Measurements from ENCODE around the gene EPS8L2.
A peak's percentile ranks its signal among the peaks of the same experiment; 100 is the strongest.
"Not testable (repeated sequence)": the region's sequence is repeated elsewhere in the genome, so short reads cannot be mapped to it uniquely, and the experiment has no call there.

Gene EPS8L2

DNA sequence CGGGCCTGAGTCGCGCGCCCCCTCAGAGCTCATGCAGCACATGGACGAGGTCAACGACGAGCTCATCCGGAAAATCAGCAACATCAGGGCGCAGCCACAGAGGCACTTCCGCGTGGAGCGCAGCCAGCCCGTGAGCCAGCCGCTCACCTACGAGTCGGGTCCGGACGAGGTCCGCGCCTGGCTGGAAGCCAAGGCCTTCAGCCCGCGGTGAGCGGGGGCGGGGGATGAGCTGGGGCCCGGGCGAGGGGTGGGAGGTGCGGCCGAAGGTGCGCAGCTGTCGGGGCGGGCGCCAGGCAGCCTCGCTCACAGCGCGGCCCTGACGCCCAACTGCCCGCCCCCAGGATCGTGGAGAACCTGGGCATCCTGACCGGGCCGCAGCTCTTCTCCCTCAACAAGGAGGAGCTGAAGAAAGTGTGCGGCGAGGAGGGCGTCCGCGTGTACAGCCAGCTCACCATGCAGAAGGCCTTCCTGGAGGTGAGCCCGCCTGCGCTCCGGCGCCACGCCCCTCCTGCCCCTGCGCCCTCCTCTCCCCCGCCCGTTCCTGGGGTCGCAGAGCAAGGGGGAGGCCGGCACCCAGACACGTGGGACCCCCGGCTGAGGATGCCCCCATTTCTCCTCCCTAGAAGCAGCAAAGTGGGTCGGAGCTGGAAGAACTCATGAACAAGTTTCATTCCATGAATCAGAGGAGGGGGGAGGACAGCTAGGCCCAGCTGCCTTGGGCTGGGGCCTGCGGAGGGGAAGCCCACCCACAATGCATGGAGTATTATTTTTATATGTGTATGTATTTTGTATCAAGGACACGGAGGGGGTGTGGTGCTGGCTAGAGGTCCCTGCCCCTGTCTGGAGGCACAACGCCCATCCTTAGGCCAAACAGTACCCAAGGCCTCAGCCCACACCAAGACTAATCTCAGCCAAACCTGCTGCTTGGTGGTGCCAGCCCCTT lies 20.5 kb downstream of the EPS8L2 start:
- no peak for DNase-seq

DNA sequence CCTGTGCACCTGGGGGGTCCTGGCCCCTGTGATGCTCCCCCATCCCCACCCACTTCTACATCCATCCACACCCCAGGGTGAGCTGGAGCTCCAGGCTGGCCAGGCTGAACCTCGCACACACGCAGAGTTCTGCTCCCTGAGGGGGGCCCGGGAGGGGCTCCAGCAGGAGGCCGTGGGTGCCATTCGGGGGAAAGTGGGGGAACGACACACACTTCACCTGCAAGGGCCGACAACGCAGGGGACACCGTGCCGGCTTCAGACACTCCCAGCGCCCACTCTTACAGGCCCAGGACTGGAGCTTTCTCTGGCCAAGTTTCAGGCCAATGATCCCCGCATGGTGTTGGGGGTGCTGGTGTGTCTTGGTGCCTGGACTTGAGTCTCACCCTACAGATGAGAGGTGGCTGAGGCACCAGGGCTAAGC lies 21.3 kb downstream of the EPS8L2 start:
- no peak for DNase-seq

DNA sequence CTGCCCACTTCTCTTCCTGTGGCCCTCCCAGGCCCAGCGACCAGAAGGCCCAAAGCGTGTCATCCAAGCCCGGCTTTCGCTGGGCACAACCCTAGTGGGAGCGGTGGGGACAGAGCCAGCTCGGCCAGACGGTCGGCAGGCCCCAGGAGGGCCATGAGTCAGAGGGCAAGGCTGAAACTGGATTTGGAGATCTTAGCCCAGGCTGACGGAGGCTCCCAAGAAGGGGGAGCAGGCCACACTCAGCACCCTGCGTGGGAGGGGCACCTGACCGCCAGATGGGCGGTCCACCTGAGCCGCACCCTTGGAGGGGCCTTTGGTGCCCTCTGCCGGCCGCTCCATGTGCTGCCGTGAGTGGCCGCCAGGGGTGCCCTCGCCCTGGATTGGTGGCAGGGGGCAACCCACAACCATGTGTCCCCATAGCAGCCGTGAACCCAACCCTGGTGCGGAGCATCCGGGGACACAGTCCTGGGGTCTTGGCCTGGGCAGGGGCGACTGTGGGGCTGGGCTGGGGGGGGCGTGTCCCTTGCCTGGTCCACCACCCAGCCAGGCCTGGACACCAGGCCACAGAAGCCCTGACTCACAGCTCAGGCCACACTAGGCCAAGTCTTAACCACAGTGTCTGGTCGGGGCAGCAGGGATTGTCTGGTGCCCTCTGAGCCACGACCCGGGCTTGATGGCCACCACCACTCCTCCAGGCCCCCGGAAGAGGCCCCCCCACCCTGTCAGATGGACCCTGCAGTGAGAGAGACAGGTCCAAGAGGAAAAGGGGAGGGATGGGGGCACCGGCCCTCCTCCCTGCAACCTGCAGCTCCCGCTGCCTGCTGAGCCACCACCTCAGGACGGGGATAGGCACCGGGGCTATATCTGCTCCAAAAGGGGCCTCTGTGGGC lies 22.1 kb downstream of the EPS8L2 start:
- peak; percentile 91 for DNase-seq

DNA sequence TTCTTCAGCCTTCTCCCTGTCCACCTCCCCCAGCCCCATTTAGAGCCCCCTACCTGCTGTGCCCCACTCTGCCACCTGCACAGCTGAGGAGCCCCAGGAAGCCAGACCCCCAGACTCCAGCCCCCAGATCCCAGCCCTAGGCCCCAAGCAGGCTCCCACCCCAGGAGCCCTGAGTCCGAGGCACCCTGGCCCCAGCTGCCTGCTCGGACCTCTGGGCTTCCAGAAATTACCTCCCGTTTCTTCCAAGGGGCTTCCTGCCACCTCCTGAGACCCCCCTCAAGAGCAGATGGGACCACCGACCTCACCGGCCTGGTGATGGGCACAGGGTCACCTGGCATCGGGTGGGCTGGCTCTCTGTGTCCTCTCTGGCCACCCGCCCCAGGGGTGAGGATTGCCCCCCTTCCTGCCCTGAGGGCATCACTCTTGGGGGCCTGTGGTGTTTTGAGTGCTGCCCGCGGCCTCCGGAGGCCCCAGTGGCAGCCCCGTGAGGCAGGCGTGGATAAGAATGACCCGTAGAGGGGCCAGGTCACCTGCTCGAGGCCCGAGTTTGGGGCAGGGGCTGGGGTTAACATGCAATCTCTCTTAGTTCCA lies 23.0 kb downstream of the EPS8L2 start:
- DNase-seq: no peak

DNA sequence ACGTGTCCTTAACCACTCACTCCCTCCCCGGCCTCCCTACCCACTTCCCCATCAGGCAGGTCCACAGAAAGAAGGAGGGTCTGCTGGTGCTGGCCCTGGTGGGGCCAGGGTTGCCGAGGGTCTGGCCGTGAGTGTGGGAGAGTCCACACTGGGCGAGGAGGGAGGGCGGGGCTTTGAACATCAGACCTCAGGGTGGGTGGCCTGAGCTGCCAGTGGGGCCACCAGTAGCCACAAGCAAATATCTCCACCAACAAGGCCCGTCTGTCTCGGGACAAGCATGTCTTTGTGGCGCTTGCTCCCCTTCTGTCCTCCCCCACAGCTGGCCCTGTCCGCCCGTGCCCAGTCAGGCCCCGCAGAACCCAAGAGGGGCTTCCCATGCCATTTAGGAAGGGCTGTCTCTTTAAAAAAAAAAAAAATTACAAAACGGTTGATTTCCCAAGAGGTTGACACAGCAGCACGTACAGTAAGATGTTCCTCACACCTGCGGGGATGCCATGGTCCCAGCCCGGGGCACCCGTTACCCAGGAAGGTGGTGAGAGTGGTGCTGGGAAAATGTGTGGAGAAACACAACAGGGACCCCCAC lies 23.6 kb downstream of the EPS8L2 start:
- no peak for DNase-seq

DNA sequence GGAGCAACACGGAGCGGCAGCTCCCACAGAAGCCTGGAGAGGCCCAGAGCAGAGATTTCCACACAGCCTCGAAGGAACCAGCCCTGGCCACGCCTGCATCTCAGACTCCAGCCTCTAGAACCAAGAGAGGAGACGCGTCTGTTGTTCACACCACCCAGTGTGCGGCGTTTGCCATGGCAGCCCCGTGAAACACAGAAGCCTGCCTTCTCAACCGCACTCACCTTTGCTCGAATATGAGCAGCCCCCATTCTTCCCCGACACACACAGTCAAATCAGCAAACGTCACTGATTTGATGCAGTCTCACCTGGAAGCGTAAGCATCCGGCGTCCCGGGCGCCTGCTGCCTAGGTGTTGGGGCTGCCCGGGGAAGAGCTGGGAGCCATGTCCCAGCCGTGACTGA lies 27.0 kb downstream of the EPS8L2 start:
- DNase-seq: no peak

DNA sequence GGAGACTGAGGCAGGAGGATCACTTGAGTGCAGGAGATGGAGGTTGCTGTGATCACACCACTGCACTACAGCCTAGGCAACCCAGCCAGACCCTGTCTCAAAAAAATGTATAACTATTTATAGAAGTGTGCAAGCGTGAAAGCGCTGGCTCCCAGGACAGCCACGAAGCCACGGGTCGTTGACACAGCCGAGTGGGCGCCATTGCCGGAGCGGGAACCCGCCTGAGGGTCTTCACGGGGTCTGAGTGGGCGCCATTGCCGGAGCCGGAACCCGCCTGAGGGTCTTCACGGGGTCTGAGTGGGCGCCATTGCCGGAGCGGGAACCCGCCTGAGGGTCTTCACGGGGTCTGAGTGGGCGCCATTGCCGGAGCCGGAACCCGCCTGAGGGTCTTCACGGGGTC lies 28.5 kb downstream of the EPS8L2 start:
- not testable (repeated sequence) for DNase-seq

DNA sequence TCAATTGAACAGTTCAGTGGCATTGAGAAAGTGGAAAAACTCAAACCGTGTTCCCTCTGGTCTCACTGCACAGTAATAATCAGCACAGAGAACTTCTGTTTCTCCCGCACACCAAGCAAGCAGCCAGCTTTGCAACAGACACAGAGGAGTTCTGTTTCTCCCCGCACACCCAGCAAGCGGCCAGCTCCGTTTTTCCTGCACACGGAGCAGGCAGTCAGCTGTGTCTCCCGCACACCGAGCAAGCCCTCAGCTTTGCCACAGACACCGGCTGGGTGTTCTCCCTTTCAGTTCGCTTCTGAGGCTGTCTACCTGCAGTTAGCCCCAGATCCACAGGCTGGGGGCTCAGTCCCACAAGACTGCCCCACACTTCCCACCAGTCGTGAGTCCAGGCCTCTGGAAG lies 31.3 kb downstream of the EPS8L2 start:
- DNase-seq: no peak

DNA sequence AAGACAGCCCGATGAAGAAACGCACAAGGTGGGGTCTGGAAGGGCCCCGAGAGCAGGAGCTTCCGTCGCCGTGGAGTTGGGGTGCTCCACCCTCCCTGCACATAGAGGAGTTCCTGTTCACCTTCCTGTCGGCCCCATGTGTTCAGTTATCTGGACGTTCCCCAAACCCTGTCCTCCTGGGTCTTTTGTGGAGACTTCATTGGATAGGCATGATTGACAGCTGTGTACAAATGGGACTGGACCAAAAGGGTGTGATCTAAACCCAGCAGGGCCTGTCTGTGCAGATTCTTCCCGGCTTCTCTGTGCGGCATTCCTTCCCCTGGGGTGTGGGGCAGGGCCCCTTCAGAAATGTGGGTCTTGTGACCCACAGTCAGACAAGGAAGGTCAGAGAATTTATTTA lies 31.9 kb downstream of the EPS8L2 start:
- not testable (repeated sequence) for DNase-seq

DNA sequence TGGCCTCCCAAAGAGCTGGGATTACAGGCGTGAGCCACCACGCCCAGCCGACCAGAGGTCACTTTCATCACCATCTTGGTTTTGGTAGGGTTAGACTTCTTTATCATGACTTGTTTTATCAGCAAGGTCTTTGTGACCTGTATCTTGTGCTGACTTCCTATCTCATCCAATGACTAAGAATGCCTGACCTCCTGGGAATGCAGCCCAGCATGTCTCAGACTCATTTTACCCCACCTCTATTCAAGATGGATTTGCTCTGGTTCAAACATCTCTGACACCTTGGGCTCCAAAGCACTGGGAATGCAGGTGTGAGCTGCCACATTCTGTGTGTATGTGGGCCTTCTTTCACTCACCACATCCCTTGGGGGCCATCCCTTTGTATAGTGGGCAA lies 36.1 kb downstream of the EPS8L2 start:
- DNase-seq: no peak

DNA sequence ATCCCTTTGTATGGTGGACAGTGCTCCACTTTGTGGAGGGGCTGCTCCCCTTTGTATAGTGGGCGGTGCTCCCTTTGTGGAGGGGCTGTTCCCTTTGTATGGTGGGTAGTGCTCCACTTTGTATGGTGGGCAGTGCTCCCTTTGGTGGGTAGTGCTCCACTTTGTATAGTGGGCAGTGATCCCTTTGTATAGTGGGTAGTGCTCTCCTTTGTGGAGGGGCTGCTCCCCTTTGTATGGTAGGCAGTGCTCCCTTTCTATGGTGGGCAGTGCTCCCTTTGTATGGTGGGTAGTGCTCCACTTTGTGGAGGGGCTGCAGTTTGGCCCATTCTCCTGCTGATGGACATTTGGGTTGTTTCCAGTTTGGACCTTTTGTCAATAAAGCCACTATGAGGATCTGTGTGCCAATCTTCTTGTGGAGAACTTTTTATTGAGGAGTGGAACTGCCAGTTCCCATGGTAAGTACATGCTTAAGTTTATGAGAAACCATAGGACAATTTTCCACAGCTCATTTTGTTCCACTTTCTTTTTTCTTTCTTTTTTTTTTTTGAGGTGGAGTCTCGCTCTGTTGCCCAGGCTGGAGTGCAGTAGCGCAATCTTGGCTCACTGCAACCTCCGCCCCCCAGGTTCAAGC lies 36.7 kb downstream of the EPS8L2 start:
- DNase-seq: no peak

DNA sequence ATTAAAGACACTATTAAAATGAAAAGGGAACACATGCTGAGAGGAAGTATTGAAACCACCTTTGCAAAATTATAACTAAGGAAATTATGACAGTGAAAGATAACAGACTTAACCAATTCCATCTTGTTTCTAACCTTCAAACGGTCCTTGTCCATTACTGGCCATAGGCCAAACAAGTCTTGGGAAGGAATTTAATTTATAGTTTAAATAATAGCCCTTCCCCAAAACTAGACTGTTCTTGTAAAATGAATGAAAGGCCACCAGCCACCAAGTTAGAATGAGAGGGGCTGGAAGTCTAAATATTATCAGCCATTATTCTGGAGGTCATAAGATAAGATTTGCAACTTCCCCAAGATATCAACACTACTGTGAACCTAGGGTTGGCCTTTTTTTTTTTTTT lies 39.4 kb downstream of the EPS8L2 start:
- no peak for DNase-seq

DNA sequence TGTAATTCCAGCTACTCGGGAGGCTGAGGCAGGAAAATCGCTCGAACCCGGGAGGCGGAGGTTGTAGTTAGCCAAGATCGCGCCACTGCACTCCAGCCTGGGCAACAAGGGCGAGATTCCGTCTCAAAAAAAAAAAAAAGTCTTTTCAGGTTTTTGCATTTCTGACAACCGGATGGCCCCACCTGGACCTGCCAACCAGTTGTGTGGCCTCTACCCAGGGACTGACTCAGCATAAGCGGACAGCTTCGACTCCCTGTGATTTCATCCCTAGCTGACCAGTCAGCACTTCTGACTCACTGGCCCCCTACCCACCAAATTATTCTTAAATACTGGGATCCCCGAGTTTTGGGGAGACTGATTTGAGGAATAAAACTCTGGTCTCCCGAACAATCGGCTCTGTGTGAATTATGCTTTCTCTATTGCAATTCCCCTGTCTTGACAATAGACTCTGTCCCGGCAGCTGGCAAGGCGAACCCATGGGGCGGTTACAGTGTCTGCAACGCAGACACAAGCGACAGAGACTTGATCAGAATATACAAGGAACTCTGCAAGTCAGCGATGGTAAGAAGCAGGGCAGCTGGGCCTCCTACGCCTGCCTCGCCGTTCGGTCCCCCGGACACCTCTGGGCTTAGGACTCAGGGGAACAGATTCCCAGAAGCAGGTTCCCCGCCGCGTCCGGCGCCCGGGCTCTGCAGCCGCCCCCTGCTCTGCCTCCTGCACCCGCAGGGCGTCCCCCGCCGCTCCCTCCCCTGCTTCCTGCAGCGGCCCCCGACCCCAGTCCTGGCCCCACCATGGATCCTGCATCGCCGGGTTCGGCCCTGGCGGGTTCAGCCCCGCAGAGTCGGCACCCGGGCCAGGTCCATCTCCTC lies 40.5 kb downstream of the EPS8L2 start:
- peak; percentile 3 for DNase-seq

DNA sequence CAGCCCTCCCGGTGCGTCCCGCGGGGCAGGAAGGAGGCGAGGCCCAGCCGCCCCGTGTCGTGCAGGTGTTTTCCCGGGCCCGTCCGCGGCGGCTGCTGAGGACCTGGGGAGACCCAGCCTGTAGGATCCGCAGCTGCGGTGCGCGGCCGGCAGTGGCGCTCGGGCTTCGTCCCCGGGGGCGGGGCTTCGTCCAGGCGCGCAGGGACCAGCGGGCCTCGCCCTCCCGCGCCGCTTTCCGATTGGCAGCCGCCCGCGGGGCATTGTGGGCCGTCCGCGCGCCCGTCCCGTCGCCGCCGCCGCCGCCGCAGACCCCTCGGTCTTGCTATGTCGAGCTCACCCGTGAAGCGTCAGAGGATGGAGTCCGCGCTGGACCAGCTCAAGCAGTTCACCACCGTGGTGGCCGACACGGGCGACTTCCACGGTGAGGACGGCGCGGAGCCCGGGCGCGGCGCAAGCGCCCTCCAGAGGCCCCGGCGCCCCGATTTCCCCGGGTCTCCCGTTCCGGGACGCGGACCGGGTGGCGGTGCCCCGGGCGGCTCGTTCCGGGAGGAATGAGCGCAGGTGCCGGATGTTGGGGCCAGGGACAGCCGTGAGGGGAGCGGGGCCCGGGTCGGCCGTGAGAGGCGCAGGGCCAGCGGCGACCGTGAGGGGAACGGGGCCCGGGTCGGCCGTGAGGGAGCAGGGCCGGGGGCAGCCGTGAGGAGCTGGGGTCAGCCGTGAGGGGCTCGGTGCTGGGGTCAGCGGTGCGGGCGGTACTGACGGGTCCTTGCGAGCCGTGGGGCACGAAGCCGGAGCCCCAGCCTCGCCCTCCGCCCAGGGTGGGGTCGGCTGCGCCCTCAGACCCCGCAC lies 41.4 kb downstream of the EPS8L2 start, which contains the start of gene TALDO1:
Gene TALDO1 (plus strand): TSS at position 307 of the 849 bp plus-strand sequence. CDS start 18 bp downstream, at position 325.
- peak; percentile 91 for DNase-seq

DNA sequence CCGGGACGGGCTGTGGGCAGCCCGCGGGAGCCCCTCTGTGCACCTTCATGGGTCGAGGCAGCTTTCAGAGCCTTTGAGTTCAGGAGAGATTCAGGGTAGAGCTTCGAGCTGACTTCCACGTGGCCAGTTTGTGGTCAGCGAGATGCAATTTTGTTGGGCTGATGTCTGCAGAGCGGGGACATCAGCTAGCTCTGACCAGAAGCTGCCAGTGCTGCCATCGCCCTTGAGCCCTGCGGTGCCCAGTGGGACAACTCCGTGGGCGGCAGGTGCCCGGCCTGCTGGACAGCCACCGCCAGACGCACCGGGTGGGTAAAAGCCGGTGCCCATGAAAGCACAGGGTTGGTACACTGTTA lies 42.0 kb downstream of the EPS8L2 start:
- peak; percentile 6 for DNase-seq

DNA sequence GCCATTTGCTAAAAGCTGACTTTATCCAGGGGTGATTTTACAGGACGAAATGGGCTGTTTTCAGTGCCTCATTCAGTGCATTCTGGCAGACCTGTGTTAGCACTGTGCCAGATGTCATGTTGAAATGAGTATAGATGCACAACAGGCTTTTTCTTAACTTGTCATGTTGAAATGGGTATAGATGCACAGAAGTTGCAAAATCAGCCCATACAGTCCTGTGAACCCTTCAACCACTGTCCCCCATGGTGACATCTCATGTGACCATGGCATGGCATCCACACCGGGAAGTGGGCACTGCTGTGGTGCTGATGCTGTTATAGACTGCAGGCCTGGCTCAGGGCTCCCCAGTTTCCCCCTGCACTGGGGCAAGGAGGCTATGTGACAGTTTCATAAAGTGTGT lies 43.7 kb downstream of the EPS8L2 start:
- no peak for DNase-seq

DNA sequence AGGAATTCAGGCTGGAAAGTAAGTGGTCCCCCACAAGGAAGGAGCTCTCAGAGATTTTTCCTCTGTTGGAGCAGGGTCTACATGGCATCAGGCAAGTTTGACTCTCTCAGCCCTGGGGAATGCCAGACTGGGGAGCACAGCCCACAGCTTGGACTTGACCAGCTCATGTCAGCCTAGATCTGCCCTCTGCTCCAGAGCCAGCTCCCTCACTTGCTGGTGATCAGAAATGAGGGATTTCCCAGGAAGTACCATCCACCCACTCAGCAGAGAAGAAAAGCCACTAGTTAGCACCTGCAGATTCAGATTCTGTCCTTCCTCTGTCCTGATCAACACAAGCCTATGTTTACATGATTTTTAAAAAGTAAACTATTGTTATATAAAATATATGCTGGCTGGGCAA lies 54.2 kb downstream of the EPS8L2 start:
- DNase-seq: no peak

DNA sequence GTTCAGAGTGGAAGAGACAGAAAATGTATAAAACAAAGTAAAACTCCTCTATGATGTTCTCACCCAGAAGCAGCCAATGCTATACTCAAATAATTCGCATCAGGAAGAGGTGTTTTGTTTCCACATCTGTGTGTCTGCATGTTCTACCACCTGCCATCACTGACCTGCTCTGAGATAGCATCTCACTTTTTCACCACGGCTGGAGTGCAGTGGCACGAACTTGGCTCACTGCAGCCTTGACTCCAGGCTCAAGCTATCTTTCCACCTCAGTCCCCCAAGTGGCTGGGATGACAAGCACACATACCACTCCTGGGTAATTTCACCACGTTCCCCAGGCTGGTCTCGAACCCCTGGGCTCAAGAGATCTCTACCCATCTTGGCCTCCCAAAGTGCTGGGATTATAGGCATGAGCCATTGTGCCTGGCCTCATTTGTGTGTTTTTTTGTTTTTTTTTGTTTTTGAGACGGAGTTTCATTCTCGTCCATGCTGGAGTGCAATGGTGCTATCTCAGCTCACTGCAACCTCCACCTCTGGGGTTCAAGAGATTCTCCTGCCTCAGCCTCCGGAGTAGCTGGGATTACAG lies 55.6 kb downstream of the EPS8L2 start:
- DNase-seq: no peak

DNA sequence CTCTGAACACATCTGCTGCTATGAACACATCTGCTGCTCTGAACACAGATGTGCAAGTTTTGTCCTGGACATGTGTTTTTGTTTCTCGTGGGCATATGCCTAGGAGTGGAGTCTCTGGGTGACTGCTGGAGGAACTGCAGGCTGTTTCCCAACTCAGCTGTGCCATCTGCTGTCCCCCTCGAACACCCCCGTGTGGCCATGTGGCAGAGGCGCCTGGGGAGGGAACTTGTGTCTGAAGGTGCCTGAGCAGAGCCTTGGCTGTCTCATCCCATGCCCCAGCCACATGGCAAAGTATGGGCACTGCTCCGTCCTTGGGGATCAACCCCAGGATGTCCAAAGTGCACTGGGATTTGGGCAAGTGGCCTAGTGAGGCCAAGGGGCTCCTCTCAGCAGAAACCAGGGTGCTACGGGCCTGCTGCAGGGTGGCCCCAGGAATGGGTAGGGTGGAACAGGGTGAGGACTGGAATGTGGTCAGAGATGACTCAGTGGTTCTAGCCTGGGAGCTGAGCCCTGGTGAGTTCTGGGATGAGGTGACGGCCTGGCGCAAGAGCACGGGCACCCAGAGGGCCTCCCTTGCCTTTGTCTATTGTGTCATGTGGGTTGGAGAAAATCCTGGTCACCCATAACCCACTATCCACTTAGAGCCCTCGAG lies 56.5 kb downstream of the EPS8L2 start:
- peak; percentile 94 for DNase-seq

DNA sequence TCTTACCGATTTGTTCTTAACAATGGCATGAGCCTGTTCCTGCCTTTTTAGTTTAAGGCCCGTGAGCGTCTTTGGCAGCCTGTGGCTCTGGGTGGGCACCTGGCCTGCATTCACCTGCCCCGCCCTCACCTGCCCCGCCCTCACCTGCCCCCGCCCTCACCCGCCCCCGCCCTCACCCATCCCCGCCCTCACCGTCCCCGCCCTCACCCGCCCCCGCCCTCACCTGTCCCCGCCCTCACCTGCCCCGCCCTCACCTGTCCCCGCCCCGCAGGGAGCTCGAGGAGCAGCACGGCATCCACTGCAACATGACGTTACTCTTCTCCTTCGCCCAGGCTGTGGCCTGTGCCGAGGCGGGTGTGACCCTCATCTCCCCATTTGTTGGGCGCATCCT lies 57.0 kb downstream of the EPS8L2 start:
- no peak for DNase-seq

Measured in HCEC 1CT (cell line).